ENCODE results near the gene OPTC.
"Not testable (repeated sequence)": the region's sequence is repeated elsewhere in the genome, so short reads cannot be mapped to it uniquely, and the experiment has no call there.

The OPTC gene

DNA sequence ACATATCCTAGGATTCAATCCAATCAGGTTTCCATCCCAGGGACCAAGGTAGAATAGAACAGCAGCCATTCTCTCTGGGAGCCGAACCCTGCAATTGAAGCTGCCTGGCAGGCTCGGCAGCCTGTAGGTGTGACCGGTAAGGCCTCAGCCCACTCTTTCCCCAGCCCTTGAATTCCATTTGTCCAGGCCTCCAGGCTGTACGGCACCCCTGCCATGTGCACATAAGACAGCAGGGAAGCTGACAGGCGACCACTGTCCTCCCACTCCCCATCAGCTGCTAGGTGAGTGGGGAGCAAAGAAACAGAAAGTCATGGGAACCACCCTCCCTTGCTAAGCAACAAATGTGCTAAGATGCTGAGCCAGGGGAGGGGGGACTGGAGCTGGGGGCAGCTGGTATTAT lies 23.0 kb downstream of the OPTC start:
- DNase-seq (ENCODE audit: low read depth, low spot score): no peak

DNA sequence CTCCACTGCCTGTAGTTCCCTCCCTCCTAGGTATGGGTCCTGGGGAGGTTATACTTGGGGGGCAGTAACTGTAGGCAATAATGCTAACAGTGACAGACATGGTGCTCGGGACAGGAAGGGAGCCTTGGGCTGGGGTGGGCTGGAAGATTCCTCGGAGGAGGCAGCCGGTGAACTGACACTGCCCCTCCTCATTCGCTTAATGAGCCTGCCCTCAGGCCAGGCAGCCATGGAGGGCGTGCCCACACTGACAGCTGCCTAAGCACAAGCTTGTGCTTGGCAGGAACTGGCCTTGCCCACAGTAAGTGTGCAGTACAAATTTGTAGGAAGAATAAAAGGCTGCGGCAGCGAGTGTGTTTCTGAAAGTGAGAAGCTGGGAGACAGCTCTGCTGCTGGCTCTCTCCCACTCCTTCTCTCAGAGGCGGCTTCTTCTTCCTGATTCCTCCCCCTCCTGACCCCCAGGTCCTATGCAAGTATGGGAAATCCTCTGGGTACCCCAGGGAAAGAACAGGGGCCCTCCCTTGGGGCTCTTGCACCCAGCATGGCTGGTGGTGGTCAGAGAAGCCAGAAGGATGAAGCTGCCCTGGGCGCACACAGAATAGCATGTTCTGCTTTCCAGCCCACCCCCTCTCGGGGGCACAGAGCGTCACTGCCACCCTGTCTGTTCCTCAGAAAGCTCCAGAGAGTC lies 23.6 kb downstream of the OPTC start:
- no peak for DNase-seq (ENCODE audit: low read depth, low spot score)

DNA sequence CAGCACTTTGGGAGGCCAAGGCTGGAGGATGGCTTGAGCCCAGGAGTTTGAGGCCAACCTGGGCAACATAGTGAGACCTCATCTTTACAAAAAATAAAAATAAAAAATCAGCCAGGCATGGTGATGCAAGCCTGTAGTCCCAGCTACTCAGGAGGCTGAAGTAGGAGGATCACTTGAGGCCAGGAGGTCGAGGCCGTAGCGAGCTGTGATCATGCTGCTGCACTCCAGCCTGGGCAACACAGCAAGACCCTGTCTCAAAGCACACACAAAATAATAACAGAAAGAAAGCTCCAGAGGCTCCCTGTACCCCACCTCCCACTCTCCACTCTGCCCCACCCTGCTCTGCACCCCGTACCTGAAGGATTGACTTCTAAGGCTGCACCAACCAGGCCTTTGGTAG lies 24.2 kb downstream of the OPTC start:
- not testable (repeated sequence) for DNase-seq (ENCODE audit: low read depth, low spot score)

DNA sequence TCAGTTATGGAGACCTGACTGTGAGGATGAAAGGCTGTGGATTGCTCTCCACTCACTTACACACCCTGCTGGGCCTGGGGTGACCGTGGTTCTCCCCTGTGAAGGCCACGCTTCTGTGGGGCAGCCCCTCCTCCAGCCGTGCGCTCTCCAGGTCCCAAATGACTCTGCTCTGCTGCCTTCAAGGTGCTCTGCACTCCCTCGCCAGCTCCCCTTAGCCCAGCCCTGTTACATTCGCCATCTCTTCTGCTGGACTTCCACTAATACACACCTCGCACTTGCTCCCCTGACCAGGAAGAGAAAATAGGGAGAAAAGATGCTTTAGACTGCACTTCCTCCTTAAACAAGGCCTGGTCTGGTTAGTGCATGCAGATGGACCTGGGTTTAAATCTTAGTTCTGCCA lies 24.6 kb downstream of the OPTC start:
- DNase-seq (ENCODE audit: low read depth, low spot score): no peak

DNA sequence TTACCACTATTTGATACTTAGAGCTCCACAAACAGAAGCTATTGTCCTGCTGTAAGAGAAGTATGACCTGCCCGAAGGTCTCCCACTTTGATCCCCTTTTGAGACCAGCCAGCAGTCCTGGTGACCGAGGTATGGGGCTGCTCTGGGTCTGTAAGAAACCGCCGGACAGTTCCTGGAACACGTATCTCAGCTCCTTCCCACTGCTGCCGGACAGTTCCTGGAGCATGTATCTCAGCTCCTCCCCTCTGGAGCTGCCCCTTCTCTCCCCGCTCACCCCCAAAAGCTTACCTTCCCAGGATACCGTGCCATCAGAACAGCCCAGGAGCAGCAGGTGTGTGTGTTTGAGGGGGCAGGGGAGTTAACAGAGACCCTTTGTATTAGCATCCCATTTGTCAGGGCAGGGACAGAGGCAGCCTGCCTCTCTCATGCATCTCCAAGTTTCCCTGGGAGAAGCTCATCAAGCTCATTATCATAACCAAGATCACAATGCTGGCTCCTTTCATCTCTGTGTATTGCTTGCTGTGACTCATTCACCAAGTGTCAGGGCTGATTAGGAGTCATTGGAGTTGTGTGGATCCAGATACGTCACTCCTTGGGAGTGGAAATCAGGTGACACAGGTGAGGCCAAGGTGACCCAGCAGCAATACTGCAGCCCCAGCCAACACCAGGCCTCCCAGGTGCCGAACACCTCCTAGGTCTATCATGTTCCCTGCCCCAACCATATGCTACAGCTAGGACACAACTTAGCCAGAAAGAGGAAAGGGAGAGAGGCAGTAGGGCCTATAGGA lies 25.3 kb downstream of the OPTC start:
- DNase-seq (ENCODE audit: low read depth, low spot score): no peak

DNA sequence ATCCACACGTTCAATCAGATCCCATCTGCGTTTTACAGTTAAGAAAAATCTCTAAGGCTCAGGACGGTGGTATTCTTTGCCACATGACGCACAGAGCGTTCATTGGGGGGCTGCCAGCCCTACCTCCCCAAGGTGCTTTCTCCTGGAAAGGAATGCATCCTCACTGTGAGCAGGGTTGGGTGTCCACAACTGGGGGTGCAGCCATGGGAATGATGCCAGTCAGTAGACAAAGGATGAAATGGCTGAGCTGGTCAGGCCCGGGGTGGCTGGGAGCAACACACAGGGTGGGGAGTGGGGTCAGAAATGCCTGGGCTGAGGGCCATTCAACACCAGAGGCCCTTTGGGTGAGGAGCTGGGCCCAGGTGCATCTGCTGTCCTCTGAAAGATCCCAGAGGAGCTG lies 25.9 kb downstream of the OPTC start:
- DNase-seq (ENCODE audit: low read depth, low spot score): no peak

DNA sequence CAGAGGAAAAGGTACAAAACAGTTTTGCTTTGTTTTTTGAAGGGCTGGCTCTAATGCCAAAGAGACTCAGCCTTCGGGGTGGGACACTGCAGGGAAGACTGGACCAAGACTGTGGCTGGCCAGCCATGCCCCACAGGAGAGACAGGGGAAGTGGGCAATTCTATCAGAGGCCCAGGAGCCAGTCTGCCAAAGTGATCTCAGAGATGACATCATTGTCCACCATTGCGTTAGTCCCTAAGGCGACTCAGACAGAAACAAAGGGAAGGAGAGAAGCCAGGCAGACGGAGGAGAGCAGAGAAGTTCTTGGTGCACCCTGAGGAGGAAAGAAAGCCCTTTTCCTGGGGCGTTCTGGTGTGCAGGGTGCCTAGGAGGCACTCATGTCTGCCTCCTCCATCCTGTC lies 26.4 kb downstream of the OPTC start:
- DNase-seq (ENCODE audit: low read depth, low spot score): no peak

DNA sequence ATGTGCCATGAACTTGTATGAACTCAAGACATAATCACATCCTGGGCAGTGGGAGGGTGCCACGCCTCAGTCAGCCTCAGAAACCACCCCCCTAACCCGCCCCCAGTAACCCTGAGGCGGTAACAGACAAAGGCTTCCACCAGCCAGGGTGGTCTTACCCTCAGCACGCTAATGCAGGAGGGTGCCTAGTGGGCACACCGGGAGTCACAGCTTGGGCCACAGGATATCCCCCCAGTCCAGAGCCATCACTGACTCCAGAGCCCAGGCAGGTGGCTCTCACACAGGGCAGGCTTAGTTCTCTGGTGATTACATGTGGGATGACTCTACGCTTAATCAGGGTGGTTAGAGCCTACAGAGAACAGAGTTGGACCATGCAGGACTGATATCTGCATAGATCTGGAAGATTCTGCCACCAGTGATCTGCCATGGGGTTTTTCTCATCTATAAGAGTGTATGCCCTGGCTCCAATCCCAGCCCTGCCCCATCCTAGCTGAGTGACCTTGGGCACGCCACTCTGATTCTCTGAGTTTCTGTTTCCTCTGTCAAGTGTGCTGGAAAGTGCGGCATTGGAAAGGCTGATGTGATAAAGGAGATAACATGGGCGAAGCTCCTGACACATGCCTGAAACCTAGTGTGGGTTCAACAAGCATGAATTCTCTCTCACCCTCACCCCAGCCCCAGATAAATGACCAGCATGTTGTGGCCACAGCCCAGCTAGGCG lies 27.3 kb downstream of the OPTC start:
- no peak for DNase-seq (ENCODE audit: low read depth, low spot score)

DNA sequence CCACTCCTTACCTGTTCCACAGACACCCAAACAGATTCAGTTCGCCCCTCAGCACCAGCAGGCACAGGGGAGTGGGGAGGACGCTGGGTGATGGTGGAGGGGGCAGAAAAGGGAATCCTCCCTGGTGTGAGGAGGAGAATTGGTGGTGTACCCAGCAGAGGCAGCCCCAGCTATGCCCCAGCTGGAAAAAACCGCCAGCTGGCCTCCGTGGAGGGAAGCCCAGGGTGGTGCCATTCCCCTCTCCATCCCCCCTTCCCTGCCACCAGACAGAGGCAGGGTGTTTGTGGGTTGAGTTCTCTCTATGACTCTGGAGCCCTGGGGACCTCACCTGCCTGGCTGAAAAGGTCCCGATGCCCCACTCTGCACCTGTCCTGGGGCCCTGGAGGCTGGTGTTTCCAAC lies 27.9 kb downstream of the OPTC start:
- DNase-seq (ENCODE audit: low read depth, low spot score): no peak

DNA sequence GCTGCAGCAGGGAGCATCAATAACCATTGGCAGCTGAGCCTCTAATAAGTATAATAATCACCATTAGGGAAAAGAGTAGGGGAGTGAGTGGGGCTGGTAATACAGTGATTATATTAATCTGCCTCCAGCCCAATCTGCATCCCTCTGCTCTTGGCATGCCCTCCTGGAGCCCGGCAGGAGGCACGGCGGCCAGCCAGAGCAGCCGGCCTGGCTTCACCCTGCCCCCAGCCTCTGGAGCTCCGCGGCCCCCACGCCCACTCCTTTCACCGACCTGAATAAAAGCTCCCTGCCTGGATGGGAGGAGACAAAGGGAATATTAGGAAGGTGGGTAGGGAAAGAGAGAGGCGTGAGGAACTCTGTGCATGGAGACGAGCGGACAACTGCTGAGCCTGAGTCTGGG lies 28.3 kb downstream of the OPTC start:
- DNase-seq (ENCODE audit: low read depth, low spot score): no peak

DNA sequence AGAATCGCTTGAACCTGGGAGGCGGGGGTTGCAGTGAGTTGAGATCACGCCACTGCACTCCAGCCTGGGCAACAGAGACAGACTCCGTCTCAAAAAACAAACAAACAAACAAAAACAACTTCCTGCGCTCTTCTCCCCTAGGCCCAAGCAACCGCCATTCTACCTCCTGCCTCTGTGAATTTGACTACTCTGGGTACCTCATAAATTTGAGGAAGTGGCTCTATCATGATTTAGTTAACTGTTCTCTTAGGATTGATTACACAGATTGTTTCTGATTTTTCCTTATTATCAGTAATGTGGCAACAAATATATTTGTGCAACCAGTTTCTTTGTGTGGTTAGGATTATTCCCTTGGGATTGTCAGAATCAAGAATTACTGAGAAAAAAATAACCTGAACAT lies 29.7 kb downstream of the OPTC start:
- no peak for DNase-seq (ENCODE audit: low read depth, low spot score)

DNA sequence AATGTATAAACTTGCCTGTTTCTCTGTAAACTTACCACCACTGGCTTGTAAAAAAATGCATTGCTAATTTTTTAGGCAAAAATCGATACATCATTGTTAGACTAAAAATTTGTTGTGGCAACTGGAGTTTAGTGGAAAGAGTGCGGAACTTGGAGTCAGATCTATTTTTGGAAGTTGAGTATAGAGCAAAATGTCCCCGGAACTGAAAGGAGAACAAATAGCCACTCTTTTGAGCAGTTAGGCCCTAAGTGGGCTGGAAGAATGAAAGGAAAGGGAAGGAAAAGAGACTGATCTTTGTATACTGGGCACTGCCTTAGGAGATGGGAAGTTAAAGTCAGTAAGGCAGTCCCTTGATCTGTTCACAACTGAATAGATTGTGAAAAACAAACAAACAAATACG lies 30.2 kb downstream of the OPTC start:
- no peak for DNase-seq (ENCODE audit: low read depth, low spot score)

DNA sequence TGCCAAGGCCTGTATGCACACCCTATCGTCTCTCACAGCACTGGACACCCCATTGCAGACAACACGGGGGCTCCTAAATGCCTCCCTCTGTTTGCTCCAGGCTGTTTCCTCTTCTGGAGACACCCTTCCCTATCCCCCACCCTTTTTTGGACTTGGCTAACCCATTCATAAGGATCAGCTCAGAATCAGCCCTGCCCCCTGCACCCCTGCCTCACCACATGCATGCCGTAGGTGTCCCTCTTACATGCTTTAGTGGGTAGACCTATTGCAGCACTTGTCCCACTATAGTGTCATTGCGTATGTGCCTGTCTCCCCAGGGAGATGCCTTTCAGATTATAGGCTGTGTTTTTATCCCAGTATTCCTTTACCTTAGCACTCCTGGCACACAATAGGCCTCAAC lies 30.9 kb downstream of the OPTC start:
- DNase-seq (ENCODE audit: low read depth, low spot score): no peak

DNA sequence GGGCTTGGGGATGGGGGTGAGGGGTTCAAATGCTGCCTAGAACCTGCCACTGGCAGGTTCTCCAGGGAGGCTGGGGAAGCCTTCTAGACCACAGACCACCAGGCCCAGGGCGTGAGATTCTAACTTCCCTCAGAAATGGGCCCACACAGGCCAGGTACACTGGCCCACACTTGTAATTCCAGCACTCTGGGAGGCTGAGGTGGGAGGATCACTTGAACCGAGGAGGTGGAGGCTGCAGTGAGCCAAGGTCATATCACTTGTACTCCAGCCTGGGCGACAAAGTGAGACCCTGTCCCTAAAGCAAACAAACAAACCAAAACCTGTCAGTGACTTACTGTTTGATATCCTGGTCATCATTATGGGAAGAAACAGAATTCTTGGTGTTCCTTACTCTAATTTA lies 31.7 kb downstream of the OPTC start:
- DNase-seq (ENCODE audit: low read depth, low spot score): no peak

DNA sequence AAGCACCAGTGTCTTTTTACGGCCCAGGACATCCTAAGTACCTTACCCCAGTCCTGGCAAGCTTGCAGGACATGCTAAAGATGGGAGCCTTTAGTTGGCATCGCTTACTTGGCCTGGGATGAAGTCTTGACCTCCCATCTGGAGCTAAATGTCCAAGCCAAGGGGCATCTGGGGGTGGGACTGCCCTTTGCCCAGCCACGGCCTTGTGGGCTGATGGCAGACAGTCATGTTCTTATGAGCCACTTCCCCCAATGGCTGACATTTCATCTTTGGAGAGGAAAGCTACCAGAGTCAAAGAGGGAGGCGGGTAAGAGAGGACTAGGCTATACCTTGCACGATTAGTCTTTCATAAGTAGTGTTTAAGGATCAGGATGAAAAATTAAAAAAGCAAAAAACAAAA lies 32.2 kb downstream of the OPTC start:
- DNase-seq (ENCODE audit: low read depth, low spot score): no peak

DNA sequence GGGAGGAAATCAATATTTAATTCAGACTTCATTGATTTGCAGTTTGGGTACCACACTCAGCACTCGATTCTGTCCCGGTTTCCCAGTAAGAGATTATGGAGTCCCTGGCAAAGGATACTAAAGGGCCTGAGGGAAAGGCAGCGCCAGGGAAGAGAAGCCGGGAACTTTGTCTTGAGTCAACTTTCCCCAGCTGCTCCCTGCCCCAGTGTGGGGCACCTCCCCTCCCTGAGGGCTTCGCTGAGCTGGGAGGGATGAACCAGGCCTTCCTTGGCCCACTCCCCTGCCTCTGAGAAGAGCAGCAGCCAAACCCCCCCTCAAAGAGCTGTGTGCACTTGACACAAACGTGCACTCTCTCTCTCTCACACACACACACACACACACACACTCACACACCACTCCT lies 32.6 kb downstream of the OPTC start:
- DNase-seq (ENCODE audit: low read depth, low spot score): no peak

DNA sequence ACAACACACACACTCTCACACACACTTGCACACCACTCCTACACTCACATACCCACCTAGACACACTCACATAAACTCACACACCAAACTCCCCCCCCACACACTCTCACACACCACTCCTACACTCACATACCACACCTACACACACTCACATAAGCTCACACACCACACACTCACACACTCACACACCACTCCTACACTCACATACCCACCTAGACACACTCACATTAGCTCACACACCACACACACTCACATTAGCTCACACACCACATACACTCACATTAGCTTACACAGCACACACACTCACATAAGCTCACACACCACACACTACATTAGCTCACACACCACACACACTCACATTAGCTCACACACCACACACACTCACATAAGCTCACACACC lies 33.1 kb downstream of the OPTC start:
- DNase-seq (ENCODE audit: low read depth, low spot score): no peak

DNA sequence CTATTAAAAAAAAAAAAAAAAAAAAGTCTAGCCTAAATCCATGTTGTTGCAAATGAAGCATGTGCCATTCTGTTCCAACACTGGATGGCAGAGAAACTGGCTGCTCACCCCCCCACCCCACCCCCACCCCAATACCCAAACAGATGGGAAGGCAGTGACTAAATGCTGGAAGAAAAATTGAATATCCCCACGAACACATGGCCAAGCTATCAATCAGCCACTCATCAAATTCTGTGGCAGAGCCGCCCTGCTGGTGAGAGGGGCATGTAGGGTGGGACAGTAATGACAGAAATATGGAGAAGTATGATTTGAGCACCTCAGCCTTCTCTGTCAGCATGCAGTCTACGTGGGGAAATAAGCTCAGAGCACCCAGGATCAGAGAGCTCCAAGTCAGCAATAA lies 34.1 kb downstream of the OPTC start:
- DNase-seq (ENCODE audit: low read depth, low spot score): no peak

DNA sequence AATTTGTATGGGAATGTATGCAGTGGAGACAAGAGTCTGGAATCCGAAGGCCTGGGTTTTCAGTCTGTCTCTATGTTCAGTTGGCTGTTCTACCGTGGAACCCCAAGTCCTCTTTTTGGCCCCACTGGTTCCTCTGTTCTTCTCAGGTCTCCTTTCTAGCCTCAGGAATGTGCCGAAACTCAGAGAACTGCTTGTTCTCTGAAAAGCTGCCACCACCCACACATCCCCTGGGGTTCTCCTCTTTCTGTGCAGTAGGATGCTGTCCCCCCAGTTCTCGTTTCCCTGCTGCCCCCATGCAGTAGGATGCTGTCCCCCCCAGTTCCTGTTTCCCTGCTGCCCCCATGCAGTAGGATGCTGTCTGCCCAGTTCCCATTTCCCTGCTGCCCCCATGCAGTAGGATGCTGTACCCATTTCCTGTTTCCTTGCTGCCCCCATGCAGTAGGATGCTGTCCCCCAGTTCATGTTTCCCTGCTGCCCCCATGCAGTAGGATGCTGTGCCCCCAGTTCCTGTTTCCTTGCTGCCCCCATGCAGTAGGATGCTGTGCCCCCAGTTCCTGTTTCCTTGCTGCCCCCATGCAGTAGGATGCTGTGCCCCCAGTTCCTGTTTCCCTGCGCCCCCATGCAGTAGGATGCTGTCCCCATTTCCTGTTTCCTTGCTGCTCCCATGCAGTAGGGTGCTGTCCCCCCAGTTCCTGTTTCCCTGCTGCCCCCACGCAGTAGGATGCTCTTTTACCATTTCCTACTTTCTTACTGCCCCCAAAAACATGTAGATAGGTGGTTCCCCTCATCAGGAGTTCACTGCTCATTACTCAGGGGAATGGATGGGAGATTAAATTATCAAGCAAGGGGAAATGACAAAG lies 35.3 kb downstream of the OPTC start:
- DNase-seq (ENCODE audit: low read depth, low spot score): no peak

DNA sequence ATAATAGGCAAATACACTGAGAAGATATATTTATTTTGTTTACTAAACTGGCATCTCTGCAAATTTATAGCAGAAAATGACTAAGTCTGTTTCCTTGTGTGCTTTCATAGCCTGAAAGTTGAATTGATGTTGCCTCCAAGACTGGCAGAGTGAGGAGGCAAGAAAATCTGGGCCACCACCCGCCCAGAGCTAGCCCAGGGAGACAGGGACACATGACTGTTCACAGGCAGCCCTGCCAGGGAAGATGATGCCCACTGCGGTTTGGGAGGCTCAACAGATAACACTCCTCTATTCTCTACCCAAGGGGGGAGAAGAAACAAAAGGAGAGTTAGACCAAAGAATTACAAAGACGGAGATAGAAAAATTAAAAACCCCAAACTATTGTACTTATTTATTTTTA lies 37.1 kb downstream of the OPTC start:
- DNase-seq (ENCODE audit: low read depth, low spot score): no peak

DNA sequence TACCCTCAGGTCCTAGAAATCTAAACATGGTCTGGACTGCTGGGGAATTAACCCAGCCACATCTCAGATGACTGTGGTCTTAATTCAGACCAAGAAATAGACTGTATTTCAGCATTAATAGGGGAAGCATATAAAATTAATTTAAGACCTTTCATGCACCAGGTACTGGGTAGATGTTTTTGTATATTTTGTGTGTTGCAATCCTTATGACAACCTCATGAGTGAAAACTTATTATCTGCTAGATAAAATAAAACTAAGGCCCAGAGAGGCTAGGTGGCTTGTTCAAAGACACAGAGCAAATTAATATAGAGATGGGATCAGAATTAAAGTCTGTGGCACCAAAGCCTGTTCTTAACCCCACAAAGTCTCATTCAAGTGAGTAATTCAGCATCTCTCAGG lies 40.1 kb downstream of the OPTC start:
- no peak for DNase-seq (ENCODE audit: low read depth, low spot score)

DNA sequence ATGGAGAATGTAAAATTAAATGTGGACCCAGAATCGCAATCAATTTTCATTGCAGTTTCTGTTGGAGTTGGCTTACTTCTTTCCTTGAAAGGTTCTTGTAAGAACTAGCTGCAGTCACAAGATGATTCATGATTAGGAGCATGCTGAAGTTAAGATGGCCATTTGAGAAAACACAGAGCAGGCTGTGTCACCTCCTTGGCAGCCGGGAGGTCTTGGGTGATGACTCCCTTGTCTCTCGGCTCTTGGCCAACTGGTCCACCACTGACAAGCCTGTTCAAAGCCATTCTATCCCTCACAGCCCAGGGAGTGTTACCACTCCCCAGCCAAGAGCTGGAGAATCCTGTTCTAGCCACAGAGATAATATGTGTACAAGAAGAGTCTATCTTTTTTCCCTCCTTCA lies 40.6 kb downstream of the OPTC start:
- DNase-seq (ENCODE audit: low read depth, low spot score): no peak
